M059J (cell line): Measurements from ENCODE around the gene RASAL3. TPM values are rescaled to one million over a fixed set of nuclear protein-coding genes. Genes with fewer than 3 reads are reported as not detected.
"Not testable (repeated sequence)": the region's sequence is repeated elsewhere in the genome, so short reads cannot be mapped to it uniquely, and the experiment has no call there.

Experiments used
- DNase-seq: peaks from one replicate; pipeline ENCODE4 v3.0.0-alpha.2; 2012; ENCODE audit warnings: low read depth
- total RNA-seq: library from RNA; depleted of rRNA; stranded (reverse); fragments of >200 nt; shearing (Covaris generic); gene quantifications from 2 replicates; pipeline ENCODE4 v1.2.3, GENCODE V29; 2014; rRNA removed

RASAL3 gene
- total RNA-seq, 1 experiment from 2014 or later = 0.05 TPM

GRCh38 chr19:15421136-15421695 is 43.1 kb downstream of the RASAL3 start:
- DNase-seq = no peak

- DNase-seq = peak; percentile 30
These were observed 44.8 kb downstream of the RASAL3 start for GRCh38 chr19:15419413-15420025.

GRCh38 chr19:15418579-15419412 is 45.5 kb downstream of the RASAL3 start, which contains the start of gene AKAP8L:
Gene AKAP8L (minus strand): TSS chr19:15418988. CDS start chr19:15418923, 65 bp downstream.
- DNase-seq = peak; percentile 100

GRCh38 chr19:15418231-15418578 is 46.1 kb downstream of the RASAL3 start:
- DNase-seq = peak; percentile 44

GRCh38 chr19:15417699-15418098 is 46.6 kb downstream of the RASAL3 start:
- peak; percentile 39 for DNase-seq

GRCh38 chr19:15412832-15413231 is 51.5 kb downstream of the RASAL3 start:
- DNase-seq = no peak

GRCh38 chr19:15411351-15411750 is 53.0 kb downstream of the RASAL3 start:
- DNase-seq = not testable (repeated sequence)

GRCh38 chr19:15404780-15405211 is 59.5 kb downstream of the RASAL3 start:
- DNase-seq = no peak

- DNase-seq = no peak
These were observed 60.1 kb downstream of the RASAL3 start for GRCh38 chr19:15404097-15404779.

GRCh38 chr19:15403151-15403531 is 61.2 kb downstream of the RASAL3 start:
- DNase-seq = no peak

- DNase-seq = no peak
These were observed 61.8 kb downstream of the RASAL3 start for GRCh38 chr19:15402411-15403150.

Other genes with a start within 250 kb of the RASAL3 start
- gene EPHX3, start 232.1 kb downstream of the RASAL3 start, total RNA-seq = not detected in 2 replicates
- 17.8 and 19.9 TPM in 2 replicates for gene BRD4, start 132.0 kb downstream of the RASAL3 start, total RNA-seq
- gene AKAP8, start 84.8 kb downstream of the RASAL3 start, total RNA-seq = 10.1 and 16.4 TPM in 2 replicates
- 59.7 and 63.6 TPM in 2 replicates for gene AKAP8L, start 45.6 kb downstream of the RASAL3 start, total RNA-seq
- 7.2 and 16.9 TPM in 2 replicates for gene WIZ, start 14.6 kb downstream of the RASAL3 start, total RNA-seq
- 0.17 TPM in 1 of 2 replicates, not detected in the other for gene PGLYRP2, start 15.0 kb upstream of the RASAL3 start, total RNA-seq
- gene CYP4F22, start 44.0 kb upstream of the RASAL3 start, total RNA-seq = not detected in 2 replicates
- not detected in 2 replicates for gene CYP4F8, start 150.7 kb upstream of the RASAL3 start, total RNA-seq
- 0.15 TPM in 1 of 2 replicates, not detected in the other for gene CYP4F3, start 176.4 kb upstream of the RASAL3 start, total RNA-seq
- not detected in 2 replicates for gene CYP4F12, start 208.5 kb upstream of the RASAL3 start, total RNA-seq